Measurements from ENCODE around the gene CLEC10A. TPM values are rescaled to one million over a fixed set of nuclear protein-coding genes. Genes with fewer than 3 reads are reported as not detected.

CLEC10A gene
- total and polyA plus RNA-seq, 2 experiments from 2014 or later = not detected

DNA sequence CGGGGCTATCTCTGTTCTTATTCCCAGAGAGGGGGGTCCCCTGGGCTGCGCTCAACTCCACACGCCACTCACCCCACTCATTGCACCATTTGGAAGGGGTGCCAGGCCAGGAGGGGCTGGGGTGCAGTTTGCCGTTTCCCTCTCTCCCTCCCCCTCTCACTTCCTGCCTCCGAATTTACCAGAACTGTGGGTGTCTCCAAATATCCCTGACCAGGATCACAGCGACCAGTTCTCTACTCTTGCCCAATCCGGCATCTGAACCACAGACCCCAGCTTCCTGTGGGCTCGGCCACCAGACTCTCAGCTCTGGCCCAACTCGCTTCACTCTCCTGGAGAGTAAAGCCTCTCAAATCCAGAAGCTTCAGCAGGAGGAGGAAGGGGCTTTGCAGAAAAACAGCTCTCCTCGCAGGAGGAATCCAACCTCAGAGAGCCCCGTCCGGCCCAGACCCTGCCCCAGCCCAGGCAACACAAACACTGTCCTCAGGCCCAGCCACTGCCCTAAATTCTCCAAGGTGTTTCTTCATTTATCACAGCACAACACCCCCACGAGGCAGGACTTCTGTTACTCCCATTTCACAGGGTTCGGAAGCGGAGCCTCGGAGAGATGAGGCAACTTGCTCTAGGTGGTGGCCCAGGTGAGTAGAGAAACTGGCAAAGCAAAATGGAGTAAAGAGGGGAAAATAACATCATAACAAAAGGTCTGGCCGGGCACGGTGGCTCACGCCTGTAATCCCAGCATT, 35.0 kb upstream of the CLEC10A start:
- H3K27me3 Mint-ChIP-seq (ENCODE audit: insufficient read depth, low read depth, poor library complexity) = peaks cover 11% of the 10 kb centered on the region
- no peak overlapping the region for H3K27ac ChIP-seq (ENCODE audit: low read depth)
- ATAC-seq (no peak), DNase-seq (ENCODE audit: low spot score) (no peak)
- peaks cover 8% of the 10 kb centered on the region for H3K9me3 Mint-ChIP-seq
- TF ChIP-seq CREB1 (CRISPR knock-in tag; IDR thresholded peaks at IDR 0.05; ENCODE audit: low read depth) = no peak
- TF ChIP-seq, protein P1, sequence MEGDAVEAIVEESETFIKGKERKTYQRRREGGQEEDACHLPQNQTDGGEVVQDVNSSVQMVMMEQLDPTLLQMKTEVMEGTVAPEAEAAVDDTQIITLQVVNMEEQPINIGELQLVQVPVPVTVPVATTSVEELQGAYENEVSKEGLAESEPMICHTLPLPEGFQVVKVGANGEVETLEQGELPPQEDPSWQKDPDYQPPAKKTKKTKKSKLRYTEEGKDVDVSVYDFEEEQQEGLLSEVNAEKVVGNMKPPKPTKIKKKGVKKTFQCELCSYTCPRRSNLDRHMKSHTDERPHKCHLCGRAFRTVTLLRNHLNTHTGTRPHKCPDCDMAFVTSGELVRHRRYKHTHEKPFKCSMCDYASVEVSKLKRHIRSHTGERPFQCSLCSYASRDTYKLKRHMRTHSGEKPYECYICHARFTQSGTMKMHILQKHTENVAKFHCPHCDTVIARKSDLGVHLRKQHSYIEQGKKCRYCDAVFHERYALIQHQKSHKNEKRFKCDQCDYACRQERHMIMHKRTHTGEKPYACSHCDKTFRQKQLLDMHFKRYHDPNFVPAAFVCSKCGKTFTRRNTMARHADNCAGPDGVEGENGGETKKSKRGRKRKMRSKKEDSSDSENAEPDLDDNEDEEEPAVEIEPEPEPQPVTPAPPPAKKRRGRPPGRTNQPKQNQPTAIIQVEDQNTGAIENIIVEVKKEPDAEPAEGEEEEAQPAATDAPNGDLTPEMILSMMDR (conservative IDR thresholded peaks at IDR 0.05; ENCODE audit: low read depth in 2 of 2) = no peak
- no peak for TF ChIP-seq POLR2AphosphoS5 (IDR thresholded peaks at IDR 0.05; ENCODE audit: low read depth)
- no peak for TF ChIP-seq ZNF462 (CRISPR knock-in tag; IDR thresholded peaks at IDR 0.05)
- no peak for TF ChIP-seq NANOG (IDR thresholded peaks at IDR 0.05; ENCODE audit: borderline replicate concordance)
- TF ChIP-seq EZH2 (IDR thresholded peaks at IDR 0.05; ENCODE audit: low read depth, unreplicated experiment) = no peak
- TF ChIP-seq JUNB (IDR thresholded peaks at IDR 0.05; ENCODE audit: unreplicated experiment) = no peak
- TF ChIP-seq, protein P2, sequence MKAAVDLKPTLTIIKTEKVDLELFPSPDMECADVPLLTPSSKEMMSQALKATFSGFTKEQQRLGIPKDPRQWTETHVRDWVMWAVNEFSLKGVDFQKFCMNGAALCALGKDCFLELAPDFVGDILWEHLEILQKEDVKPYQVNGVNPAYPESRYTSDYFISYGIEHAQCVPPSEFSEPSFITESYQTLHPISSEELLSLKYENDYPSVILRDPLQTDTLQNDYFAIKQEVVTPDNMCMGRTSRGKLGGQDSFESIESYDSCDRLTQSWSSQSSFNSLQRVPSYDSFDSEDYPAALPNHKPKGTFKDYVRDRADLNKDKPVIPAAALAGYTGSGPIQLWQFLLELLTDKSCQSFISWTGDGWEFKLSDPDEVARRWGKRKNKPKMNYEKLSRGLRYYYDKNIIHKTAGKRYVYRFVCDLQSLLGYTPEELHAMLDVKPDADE (IDR thresholded peaks at IDR 0.05) = no peak
- TF ChIP-seq, protein P3, sequence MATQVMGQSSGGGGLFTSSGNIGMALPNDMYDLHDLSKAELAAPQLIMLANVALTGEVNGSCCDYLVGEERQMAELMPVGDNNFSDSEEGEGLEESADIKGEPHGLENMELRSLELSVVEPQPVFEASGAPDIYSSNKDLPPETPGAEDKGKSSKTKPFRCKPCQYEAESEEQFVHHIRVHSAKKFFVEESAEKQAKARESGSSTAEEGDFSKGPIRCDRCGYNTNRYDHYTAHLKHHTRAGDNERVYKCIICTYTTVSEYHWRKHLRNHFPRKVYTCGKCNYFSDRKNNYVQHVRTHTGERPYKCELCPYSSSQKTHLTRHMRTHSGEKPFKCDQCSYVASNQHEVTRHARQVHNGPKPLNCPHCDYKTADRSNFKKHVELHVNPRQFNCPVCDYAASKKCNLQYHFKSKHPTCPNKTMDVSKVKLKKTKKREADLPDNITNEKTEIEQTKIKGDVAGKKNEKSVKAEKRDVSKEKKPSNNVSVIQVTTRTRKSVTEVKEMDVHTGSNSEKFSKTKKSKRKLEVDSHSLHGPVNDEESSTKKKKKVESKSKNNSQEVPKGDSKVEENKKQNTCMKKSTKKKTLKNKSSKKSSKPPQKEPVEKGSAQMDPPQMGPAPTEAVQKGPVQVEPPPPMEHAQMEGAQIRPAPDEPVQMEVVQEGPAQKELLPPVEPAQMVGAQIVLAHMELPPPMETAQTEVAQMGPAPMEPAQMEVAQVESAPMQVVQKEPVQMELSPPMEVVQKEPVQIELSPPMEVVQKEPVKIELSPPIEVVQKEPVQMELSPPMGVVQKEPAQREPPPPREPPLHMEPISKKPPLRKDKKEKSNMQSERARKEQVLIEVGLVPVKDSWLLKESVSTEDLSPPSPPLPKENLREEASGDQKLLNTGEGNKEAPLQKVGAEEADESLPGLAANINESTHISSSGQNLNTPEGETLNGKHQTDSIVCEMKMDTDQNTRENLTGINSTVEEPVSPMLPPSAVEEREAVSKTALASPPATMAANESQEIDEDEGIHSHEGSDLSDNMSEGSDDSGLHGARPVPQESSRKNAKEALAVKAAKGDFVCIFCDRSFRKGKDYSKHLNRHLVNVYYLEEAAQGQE (IDR thresholded peaks at IDR 0.05; ENCODE audit: unreplicated experiment) = no peak
- TF ChIP-seq EZH2phosphoT487 (IDR thresholded peaks at IDR 0.05; ENCODE audit: unreplicated experiment) = no peak
- TF ChIP-seq STAT1 (IDR thresholded peaks at IDR 0.05; ENCODE audit: unreplicated experiment) = no peak
- no peak for TF ChIP-seq ZNF331 (CRISPR knock-in tag; IDR thresholded peaks at IDR 0.05; ENCODE audit: low read depth)
- TF ChIP-seq ZNF114 (CRISPR knock-in tag; IDR thresholded peaks at IDR 0.05) = no peak
- H3K4me1 ChIP-seq (ENCODE audit: insufficient read depth) = peaks cover 7% of the 10 kb centered on the region; the same call in 1 of the 2 replicates
- no peaks in the 10 kb centered on the region for H3K79me2 ChIP-seq (replicated peaks; ENCODE audit: insufficient read depth)
- H3K9me2 ChIP-seq (ENCODE audit: insufficient read depth) = no peaks in the 10 kb centered on the region
- H3K36me3 Mint-ChIP-seq (ENCODE audit: low read depth) = 0 out of 3 replicates have a peak, but pooled peaks cover 3% of the 10 kb centered on the region
- H4K20me1 ChIP-seq (replicated peaks; ENCODE audit: insufficient read depth) = no peaks in the 10 kb centered on the region
- no peak overlapping the region for H3K4me2 ChIP-seq
- H3K36me3 ChIP-seq (ENCODE audit: insufficient read depth) = no peaks in the 10 kb centered on the region
- no peak overlapping the region for H3K4me3 ChIP-seq
- no peaks in the 10 kb centered on the region for H3K27me3 ChIP-seq (ENCODE audit: insufficient read depth)
- peaks cover 7% of the 10 kb centered on the region for H3K4me1 Mint-ChIP-seq
- H3K27ac Mint-ChIP-seq = no peak overlapping the region
- peak overlapping the region; percentile 90 for H2AFZ ChIP-seq
- H3K4me3 Mint-ChIP-seq = no peak overlapping the region; the same call in 2 of the 3 replicates
- H3F3A ChIP-seq (replicated peaks; ENCODE audit: low read depth) = 0 out of 2 replicates have a peak, but pooled peaks cover 7% of the 10 kb centered on the region

All from GM23338 (cell line).